ENCODE data around the gene RAB28. TPM values are rescaled to one million over a fixed set of nuclear protein-coding genes. Genes with fewer than 3 reads are reported as not detected.
"Not testable (repeated sequence)": the region's sequence is repeated elsewhere in the genome, so short reads cannot be mapped to it uniquely, and the experiment has no call there.

The RAB28 gene
- total and polyA plus RNA-seq, 2 of the 8 experiments (the other 6 are each of a cell fraction or from before 2014, with no cell fraction given), result 16.0 to 18.7 TPM

DNA sequence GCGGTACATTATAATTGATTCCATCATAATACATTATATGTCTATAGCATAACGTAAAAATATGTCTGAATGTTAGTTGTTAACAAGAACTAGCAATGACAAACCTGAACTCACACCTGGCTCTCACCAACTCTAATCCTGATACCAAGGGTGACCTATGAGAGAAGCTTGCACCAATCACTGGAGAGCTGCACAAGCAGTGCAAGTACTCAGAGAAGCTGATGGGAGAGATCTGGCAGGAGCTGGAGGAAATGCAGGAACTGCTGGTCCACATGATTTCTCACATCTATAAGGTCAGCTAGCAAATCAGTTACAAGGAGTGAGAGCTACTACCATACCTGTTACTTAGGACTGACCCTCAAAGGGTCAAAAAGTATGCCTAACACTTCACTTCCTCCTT lies 74.8 kb downstream of the RAB28 start (continued):
- TF ChIP-seq RAD21 (IDR thresholded peaks at IDR 0.05 in 1 of 2, conservative IDR thresholded peaks at IDR 0.05 in 1 of 2; ENCODE audit: low read depth in 2 of 2, low read length in 2 of 2), result no peak
- TF ChIP-seq BRCA1 (IDR thresholded peaks at IDR 0.05; ENCODE audit: low read depth, low read length), result no peak
- no peak for TF ChIP-seq SP1 (IDR thresholded peaks at IDR 0.05; ENCODE audit: low read depth, low read length)
- no peak for TF ChIP-seq SRF (IDR thresholded peaks at IDR 0.05; ENCODE audit: low read depth, low read length)
- TF ChIP-seq MAFK (IDR thresholded peaks at IDR 0.05; ENCODE audit: low read depth, low read length), result no peak

DNA sequence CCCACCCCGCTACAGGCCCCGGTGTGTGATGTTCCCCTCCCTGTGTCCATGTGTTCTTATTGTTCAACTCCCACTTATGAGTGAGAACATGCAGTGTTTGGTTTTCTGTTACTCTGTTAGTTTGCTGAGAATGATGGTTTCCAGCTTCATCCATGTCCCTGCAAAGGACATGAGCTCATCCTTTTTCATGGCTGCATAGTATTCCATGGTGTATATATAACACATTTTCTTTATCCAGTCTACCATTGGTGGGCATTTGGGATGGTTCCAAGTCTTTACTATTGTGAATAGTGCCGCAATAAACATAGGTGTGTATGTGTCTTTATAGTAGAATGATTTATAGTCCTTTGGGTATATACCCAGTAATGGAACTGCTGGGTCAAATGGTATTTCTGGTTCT lies 78.0 kb downstream of the RAB28 start:
- H3K14ac ChIP-seq (ENCODE audit: insufficient read length), result not testable (repeated sequence)

More for the DNA sequence above, 78.0 kb downstream of the RAB28 start:
- DNase-seq (ENCODE audit: low read depth in 1 of 2, low spot score in 2 of 2); H3K4me3 ChIP-seq (ENCODE audit: extremely low read depth in 1 of 4, insufficient read depth in 2 of 4, low read depth in 3 of 4, low read length in 4 of 4); H2BK5ac ChIP-seq (ENCODE audit: low read depth, low read length); H3K4me1 ChIP-seq (replicated peaks in 1 of 4; ENCODE audit: control insufficient read depth in 3 of 4, insufficient read depth in 4 of 4, low read length in 3 of 4); H2BK12ac ChIP-seq (ENCODE audit: low read depth, low read length); H3K9ac ChIP-seq (replicated peaks in 1 of 4; ENCODE audit: extremely low read depth in 1 of 4, low read depth in 3 of 4, low read length in 3 of 4); H2AK5ac ChIP-seq (ENCODE audit: low read depth, low read length); H3K18ac ChIP-seq (ENCODE audit: extremely low read depth, low read length); H3K4ac ChIP-seq (replicated peaks; ENCODE audit: insufficient read length, low read depth, low read length); H4K20me1 ChIP-seq (replicated peaks in 1 of 2; ENCODE audit: control insufficient read depth in 1 of 2, insufficient read depth in 2 of 2, low read length in 2 of 2); H3K23me2 ChIP-seq (ENCODE audit: low read depth, low read length); H4K8ac ChIP-seq (ENCODE audit: extremely low read depth, insufficient read depth, low read length); H3K23ac ChIP-seq (ENCODE audit: insufficient read length); H3K27me3 ChIP-seq (replicated peaks in 1 of 4; ENCODE audit: control insufficient read depth in 3 of 4, extremely low read depth in 1 of 4, insufficient read depth in 3 of 4, low read length in 3 of 4); H3K9me3 ChIP-seq (ENCODE audit: insufficient read depth in 2 of 2, low read depth in 1 of 2, low read length in 1 of 2); H3K36me3 ChIP-seq (ENCODE audit: control insufficient read depth in 2 of 4, insufficient read depth in 4 of 4, low read length in 3 of 4); H2BK20ac ChIP-seq (ENCODE audit: low read length); H2BK120ac ChIP-seq (replicated peaks; ENCODE audit: low read depth, low read length); FAIRE-seq; H3K56ac ChIP-seq (replicated peaks; ENCODE audit: insufficient read length, low read depth, low read length); H3K27ac ChIP-seq (ENCODE audit: low read depth, low read length); H3K79me1 ChIP-seq (ENCODE audit: low read depth, low read length); H3K79me2 ChIP-seq (ENCODE audit: control insufficient read depth in 1 of 2, insufficient read depth in 2 of 2, low read length in 2 of 2); H4K91ac ChIP-seq (replicated peaks; ENCODE audit: insufficient read length, low read length); H2AFZ ChIP-seq (ENCODE audit: low read length); H3K4me2 ChIP-seq (ENCODE audit: insufficient read depth in 1 of 2, low read depth in 2 of 2, low read length in 2 of 2); H2BK15ac ChIP-seq (ENCODE audit: low read length); CTCF ChIA-PET (ENCODE audit: partially characterized antibody); H4K5ac ChIP-seq (ENCODE audit: insufficient read length, low read depth, low read length): not testable (repeated sequence)
- POLR2A ChIA-PET (ENCODE audit: partially characterized antibody), result interaction anchor here (1.0 kb wide), 1 partner anchor 9 kb away, joined by 3 read pairs; no protein-coding TSS in a partner anchor
- WGBS, 2 experiments (ENCODE audit: extremely low coverage in 1 of 2, insufficient coverage in 1 of 2, insufficient read length in 1 of 2, insufficient replicate concordance in 2 of 2, low coverage in 1 of 2, low lambda C conversion rate in 2 of 2, missing lambda C conversion rate in 1 of 2), result 100% methylated on average over 3 of the region's 3 CpGs; no CpG with 5 or more reads in 1 of the 2 experiments

Measured in H1 (cell line).